Measurements from ENCODE around the gene DEPDC7.
"Not testable (repeated sequence)": the region's sequence is repeated elsewhere in the genome, so short reads cannot be mapped to it uniquely, and the experiment has no call there.

Gene DEPDC7

GRCh38 chr11:33025339-33025722 is 9.7 kb downstream of the DEPDC7 start:
- no peak for DNase-seq (ENCODE audit: low read depth in 3 of 3)

DNA sequence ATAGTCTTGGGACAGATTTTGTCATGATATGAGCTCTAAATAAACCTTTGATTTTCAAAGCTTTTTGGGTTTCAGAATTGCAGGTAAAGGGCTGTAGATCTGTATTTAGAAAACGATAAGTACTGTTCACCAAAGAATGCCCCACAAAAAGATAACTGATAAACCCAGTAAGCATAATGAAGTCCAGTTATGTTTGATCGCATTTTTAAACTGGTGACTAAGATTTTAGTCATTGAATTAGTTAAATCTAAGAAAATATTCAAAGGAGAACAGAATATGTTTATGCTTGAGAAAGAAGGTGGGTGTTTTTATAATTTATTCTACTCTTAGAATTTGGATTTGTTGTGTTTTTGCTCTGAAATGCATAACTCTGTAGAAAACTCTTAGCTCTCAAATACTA is 11.6 kb downstream of the DEPDC7 start:
- DNase-seq (ENCODE audit: low read depth in 3 of 3): no peak

- no peak for DNase-seq (ENCODE audit: low read depth in 3 of 3)
Measured at GRCh38 chr11:33027846-33028536, 12.3 kb downstream of the DEPDC7 start.

- no peak for DNase-seq (ENCODE audit: low read depth in 3 of 3)
Measured at GRCh38 chr11:33028537-33028914, 12.8 kb downstream of the DEPDC7 start.

DNA sequence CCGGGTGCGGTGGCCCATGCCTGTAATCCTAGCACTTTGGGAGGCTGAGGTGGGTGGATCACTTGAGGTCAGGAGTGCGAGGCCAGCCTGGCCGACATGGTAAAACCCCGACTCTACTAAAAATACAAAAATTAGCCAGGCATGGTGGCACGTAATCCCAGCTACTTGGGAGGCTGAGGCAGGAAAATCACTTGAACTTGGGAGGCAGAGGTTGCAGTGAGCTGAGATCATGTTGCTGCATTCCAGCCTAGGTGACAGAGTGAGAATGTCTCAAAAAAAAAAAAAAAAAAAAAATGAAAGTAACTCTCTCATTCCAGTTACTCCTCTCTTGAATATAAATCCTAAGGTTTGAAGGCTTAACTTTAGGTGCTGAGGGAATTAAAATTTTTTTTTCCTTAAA is 13.5 kb downstream of the DEPDC7 start:
- DNase-seq (ENCODE audit: low read depth in 3 of 3): not testable (repeated sequence)

- no peak for DNase-seq (ENCODE audit: low read depth in 3 of 3)
Measured at GRCh38 chr11:33033493-33033892, 17.8 kb downstream of the DEPDC7 start.

GRCh38 chr11:33035011-33035410 is 19.3 kb downstream of the DEPDC7 start:
- DNase-seq (ENCODE audit: low read depth in 3 of 3): no peak

- peak in 2 of 3 experiments; percentile 69 to 83 for DNase-seq (ENCODE audit: low read depth in 3 of 3)
Measured at GRCh38 chr11:33039274-33040032, 23.8 kb downstream of the DEPDC7 start, which contains the start of gene TCP11L1. Gene TCP11L1, plus strand, starts transcription at chr11:33039572. Its CDS starts 4,202 bp downstream, at chr11:33043774.

DNA sequence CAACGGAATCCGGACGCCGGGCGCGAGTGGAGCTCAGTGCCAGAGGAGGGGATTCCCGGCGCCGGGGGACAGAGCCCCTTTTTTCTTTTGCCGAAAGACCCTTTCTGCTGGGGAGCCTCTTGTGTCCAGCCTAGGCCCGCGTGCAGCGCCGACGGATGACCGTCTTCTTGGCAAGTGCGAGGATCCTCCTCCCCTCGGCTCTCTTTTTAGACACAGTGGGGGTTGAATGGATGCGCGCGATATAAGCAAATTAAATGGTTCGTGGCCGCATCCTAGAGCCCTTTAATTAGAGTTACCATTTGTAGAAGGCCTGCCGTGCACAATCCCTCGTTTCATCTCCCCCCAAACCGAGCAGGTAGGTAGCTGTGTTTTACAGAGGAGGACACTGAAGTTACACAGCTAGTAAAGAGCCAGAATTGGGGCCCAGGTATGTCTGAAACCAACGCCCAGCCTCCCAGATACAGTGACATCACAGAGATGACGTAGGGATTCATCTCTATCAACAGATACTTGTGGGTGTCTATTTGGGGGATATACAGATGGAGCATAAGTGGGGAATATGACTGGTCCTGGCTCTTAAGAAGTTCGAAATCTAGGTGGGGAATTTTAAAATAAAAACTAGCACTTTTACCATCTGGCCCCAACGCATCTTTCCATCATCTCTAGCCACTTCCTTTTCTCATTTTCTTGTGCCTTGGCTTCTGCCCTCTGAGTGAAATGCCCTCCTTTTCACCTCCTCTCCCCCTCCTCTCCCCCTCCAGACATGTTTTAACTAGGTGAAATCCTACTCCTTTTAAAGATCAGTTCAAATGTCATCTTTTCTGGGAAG is 24.6 kb downstream of the DEPDC7 start:
- DNase-seq (ENCODE audit: low read depth in 3 of 3): peak; percentile 8 to 41 (median 27)

- DNase-seq (ENCODE audit: low read depth in 3 of 3): no peak
Measured at GRCh38 chr11:33040862-33041453, 25.3 kb downstream of the DEPDC7 start.

DNA sequence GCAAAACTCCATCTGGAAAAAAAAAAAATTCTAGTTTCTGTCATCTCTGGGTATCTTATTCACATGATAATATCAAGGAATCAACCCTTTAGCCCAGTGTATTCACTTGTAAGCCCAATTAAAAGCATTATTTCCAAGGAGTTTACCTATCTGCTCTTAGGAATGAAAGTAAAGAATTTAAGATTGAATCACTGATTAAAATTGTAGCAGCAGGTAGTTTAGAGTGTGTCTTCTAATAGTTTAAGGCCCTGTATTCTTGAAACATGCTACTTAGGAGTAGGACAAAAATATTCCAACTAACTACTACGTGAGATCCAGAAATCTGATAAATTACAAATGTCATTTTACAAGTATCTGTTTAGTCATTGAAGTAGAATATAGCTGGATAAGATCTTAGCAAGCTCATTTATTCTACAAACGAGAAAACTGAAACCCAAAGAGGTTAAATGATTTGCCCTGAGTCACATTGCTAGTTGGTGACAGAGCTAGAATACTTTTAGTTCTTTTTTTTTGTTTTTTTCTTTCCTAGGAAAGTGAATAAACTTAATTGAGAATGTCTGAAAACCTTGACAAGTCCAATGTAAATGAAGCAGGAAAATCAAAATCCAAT is 27.6 kb downstream of the DEPDC7 start:
- DNase-seq (ENCODE audit: low read depth in 3 of 3): no peak

DNA sequence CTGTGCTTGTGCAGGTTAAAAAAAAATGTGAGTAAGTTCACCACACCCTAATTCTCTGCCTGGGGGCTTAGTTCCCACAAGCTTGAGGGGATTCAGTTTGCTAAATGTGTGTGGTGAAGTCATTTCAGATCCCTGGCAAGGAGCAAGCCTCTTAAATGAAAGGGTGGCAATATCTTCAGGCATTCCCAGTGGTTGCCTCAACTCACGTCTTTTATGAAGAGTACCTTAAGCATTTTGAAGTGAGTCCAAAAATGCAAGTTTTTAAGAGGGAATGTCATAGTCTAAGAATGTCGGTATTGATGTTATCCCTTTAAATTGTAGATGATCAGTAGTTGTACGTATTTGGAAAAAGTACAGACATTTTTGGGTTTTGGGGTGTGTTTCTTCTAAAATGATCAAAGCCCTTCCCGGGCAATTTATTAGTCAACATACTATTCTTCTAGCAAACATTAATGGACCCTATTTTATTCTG is 28.6 kb downstream of the DEPDC7 start:
- DNase-seq (ENCODE audit: low read depth in 3 of 3): no peak

DNA sequence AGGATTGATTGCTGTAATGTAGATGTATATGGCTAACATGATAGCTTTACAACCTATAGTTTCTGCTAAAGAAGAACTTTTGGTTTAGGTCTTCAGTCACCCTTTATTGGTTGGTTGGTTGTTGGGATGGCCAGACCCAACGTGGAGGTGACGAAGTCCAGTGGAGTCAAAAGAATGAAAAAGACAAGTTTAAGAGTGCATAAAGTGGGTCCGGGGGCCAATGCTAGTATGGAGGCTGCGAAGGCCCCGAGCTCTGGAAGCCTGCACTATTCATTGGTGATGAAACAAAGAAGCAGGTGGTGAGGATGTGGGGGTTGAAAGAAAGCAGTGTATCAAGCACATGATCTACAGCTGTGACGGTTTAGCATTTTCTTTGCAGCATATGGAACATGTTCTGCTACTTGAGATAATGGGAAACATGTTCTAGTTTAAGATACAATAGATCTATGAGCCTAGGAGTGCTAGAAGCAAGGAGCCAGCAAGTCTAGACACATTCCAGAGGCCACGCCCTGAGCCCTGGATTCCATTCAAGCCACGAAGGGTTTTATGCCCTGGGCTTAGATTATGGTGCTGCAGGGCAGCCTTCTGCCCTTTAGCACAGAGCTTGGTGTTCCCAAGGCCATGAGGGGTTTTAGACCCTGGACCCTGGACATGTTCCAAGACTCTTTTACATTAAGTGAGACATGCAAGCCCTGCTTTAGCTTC is 30.0 kb downstream of the DEPDC7 start:
- no peak for DNase-seq (ENCODE audit: low read depth in 3 of 3)

GRCh38 chr11:33048701-33049100 is 33.0 kb downstream of the DEPDC7 start:
- DNase-seq (ENCODE audit: low read depth in 3 of 3): not testable (repeated sequence)

- DNase-seq (ENCODE audit: low read depth in 3 of 3): not testable (repeated sequence)
Measured at GRCh38 chr11:33049565-33050408, 34.1 kb downstream of the DEPDC7 start.

- no peak for DNase-seq (ENCODE audit: low read depth in 3 of 3)
Measured at GRCh38 chr11:33052231-33052630, 36.6 kb downstream of the DEPDC7 start.

GRCh38 chr11:33055375-33055774 is 39.7 kb downstream of the DEPDC7 start:
- DNase-seq (ENCODE audit: low read depth in 3 of 3): no peak

- no peak for DNase-seq (ENCODE audit: low read depth in 3 of 3)
Measured at GRCh38 chr11:33057284-33057683, 41.6 kb downstream of the DEPDC7 start.

DNA sequence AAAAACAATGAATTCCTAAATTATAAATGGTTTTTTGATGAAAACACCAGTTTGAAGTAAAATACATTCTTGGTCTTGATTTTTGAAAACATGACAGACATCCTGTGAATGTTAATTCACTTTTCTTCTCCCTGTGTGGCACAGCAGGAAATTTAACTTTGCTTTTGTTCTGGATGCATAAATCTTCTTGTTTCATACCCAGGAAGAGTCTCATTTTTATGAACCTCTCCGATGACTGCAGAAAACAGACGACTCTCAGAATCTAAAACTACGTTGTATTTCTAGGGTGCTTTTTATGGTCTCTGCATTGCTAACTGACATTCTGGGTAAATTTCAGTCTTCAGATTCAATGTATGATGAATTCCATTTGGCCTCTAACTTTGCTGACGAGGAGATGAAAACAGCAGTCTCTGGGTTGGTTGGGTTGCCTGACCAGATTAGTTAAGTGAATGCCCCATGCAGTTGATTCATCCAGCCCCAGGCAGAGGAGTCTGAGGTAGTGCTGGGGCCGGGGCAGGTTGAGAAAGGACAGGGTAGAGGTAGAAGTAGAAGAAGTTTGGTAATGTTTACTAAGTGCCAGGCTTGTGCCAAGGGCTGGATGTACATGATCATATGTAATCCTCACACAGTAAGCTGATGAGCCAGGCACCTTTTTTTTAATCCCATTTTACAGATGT is 43.8 kb downstream of the DEPDC7 start:
- no peak for DNase-seq (ENCODE audit: low read depth in 3 of 3)
